K562 (cell line): ENCODE data around the gene BCAS3. TPM values are rescaled to one million over a fixed set of nuclear protein-coding genes. Genes with fewer than 3 reads are reported as not detected.
A peak's percentile ranks its signal among the peaks of the same experiment; 100 is the strongest.
"Not testable (repeated sequence)": the region's sequence is repeated elsewhere in the genome, so short reads cannot be mapped to it uniquely, and the experiment has no call there.

ENCODE experiments used
- ATAC-seq: fragments of 200-7000 bp; cut with Tn5 transposase; 3 replicates; pipeline ENCODE4 v1.9.1; 2020; ENCODE audit warnings: moderate library complexity
- BruUV-seq: library from RNA; stranded (reverse); fragments of 400-500 nt; replicated peaks from 2 replicates; lab custom pipeline; 2021; lab: Mats Ljungman, UMichigan
- CTCF ChIA-PET: fragments of 300-600 bp; formaldehyde crosslinking; extraction: SDS; loops from one replicate; lab custom pipeline; 2021; ENCODE audit warnings: low intra/inter-chr PET ratio; lab: Yijun Ruan, JAX
- POLR2A ChIA-PET: fragments of 300-600, 350-650 bp; sonication (Branson Sonifier 250); formaldehyde crosslinking; extraction: SDS; loops from one replicate; lab custom pipeline; 2021; ENCODE audit warnings: antibody characterized with exemption, inconsistent platforms; lab: Yijun Ruan, JAX
- DNase-seq, 4 experiments: peaks; one replicate each; pipeline versions ENCODE4 v3.0.0 to v3.0.0-alpha.2; 2011 to 2018; ENCODE audit warnings: low spot score in 3 of 4, mixed read lengths in 3 of 4; ENCODE audit errors: extremely low read depth in 1 of 4
- FAIRE-seq: peaks from 2 replicates; lab custom pipeline; 2011; peaks lifted over from hg19 to GRCh38; lab: Jason Lieb, UNC
- H2AFZ ChIP-seq: 2 replicates; pipeline ENCODE4 v1.6.0; 2011; ENCODE audit warnings: low read depth, low read length, control low read depth, inconsistent platforms
- H3K27ac ChIP-seq: fragments of 200-600 bp; 3 replicates; pipeline ENCODE4 v1.8.0; 2011; ENCODE audit warnings: low read depth, mild to moderate bottlenecking, control low read depth, inconsistent platforms, low read length, moderate library complexity, mixed read lengths; ENCODE audit errors: extremely low read depth
- H3K27me3 ChIP-seq, 2 experiments: fragments of 300-600 bp in 1 of 2; 2 replicates in 1 of 2; 3 replicates in 1 of 2; pipeline versions ENCODE4 v1.6.0 to v1.8.0; 2011; ENCODE audit warnings: inconsistent platforms in 2 of 2, low read length in 2 of 2, mild to moderate bottlenecking in 1 of 2, mixed read lengths in 1 of 2, moderate library complexity in 1 of 2; ENCODE audit not compliant: control insufficient read depth in 2 of 2, insufficient read depth in 2 of 2
- H3K36me3 ChIP-seq: fragments of 300-600 bp; 3 replicates; pipeline ENCODE4 v1.8.0; 2011; ENCODE audit warnings: mild to moderate bottlenecking, low read length, inconsistent platforms; ENCODE audit not compliant: control insufficient read depth, insufficient read depth
- H3K4me1 ChIP-seq, 2 experiments: fragments of 200-600 bp in 1 of 2; replicated peaks in 1 of 2; 2 replicates in 1 of 2; 3 replicates in 1 of 2; pipeline versions ENCODE4 v1.5.1 to v1.8.0; 2011; ENCODE audit warnings: inconsistent platforms in 2 of 2, low read length in 2 of 2, mild to moderate bottlenecking in 1 of 2, mixed read lengths in 1 of 2, moderate library complexity in 1 of 2; ENCODE audit not compliant: control insufficient read depth in 2 of 2, insufficient read depth in 2 of 2
- H3K4me2 ChIP-seq: 2 replicates; pipeline ENCODE4 v1.6.1; 2011; ENCODE audit warnings: low read length, control low read depth, inconsistent platforms, mixed read lengths; ENCODE audit not compliant: insufficient read depth
- H3K4me3 ChIP-seq: fragments of 200-600 bp; sonication (generic), shearing (Covaris generic); 2 replicates; pipeline ENCODE4 v1.5.1; 2016; ENCODE audit warnings: control low read depth, inconsistent platforms
- H3K79me2 ChIP-seq: fragments of 200-600 bp; 3 replicates; pipeline ENCODE4 v1.8.0; 2011; ENCODE audit warnings: low read length, inconsistent platforms; ENCODE audit not compliant: control insufficient read depth, insufficient read depth
- H3K9ac ChIP-seq, 2 experiments: 2 replicates each; pipeline versions ENCODE4 v1.6.0 to v1.6.1; 2011; ENCODE audit warnings: low read depth in 2 of 2, low read length in 2 of 2, control low read depth in 1 of 2, inconsistent platforms in 1 of 2, mild to moderate bottlenecking in 1 of 2, mixed read lengths in 1 of 2; ENCODE audit not compliant: insufficient read depth in 1 of 2
- H3K9me1 ChIP-seq: one replicate; pipeline ENCODE4 v1.6.0; 2011; ENCODE audit warnings: inconsistent platforms, mild to moderate bottlenecking, low read length, moderate library complexity; ENCODE audit not compliant: control insufficient read depth, insufficient read depth
- H3K9me3 ChIP-seq: replicated peaks from 2 replicates; pipeline ENCODE4 v1.5.1; 2011; ENCODE audit warnings: low read depth, low read length, inconsistent platforms; ENCODE audit not compliant: control insufficient read depth, insufficient read depth
- H4K20me1 ChIP-seq: replicated peaks from 2 replicates; pipeline ENCODE4 v1.6.1; 2011; ENCODE audit warnings: low read length, inconsistent platforms, mixed read lengths; ENCODE audit not compliant: control insufficient read depth, insufficient read depth
- CSDE1 ChIP-seq, 2 experiments: fragments of 450-650 bp; IDR thresholded peaks; 2 replicates each; pipeline ENCODE4 v1.6.1; 2016; ENCODE audit warnings: mild to moderate bottlenecking in 1 of 2
- ELK3 ChIP-seq: fragments of 450-650 bp; formaldehyde crosslinking; IDR thresholded peaks from 2 replicates; pipeline ENCODE4 v1.4.0; 2020; ENCODE audit warnings: mild to moderate bottlenecking
- MEF2A ChIP-seq: IDR thresholded peaks from 2 replicates; pipeline ENCODE4 v1.6.1; 2011; ENCODE audit warnings: low read depth, mild to moderate bottlenecking, low read length, moderate library complexity; ENCODE audit not compliant: control insufficient read depth
- NR2C2 ChIP-seq, 2 experiments: fragments of 200-800 bp in 1 of 2; sonication (Bioruptor generic) in 1 of 2; sonication (generic) in 1 of 2; formaldehyde crosslinking in 1 of 2; IDR thresholded peaks; 2 replicates each; pipeline versions ENCODE4 v1.6.1 to v1.8.0; 2016 to 2022; ENCODE audit warnings: mild to moderate bottlenecking in 1 of 2, missing compliant biosample characterization in 1 of 2, missing genetic modification characterization in 1 of 2, missing genetic modification reagents in 1 of 2
- NUFIP1 ChIP-seq: fragments of 450-650 bp; IDR thresholded peaks from 2 replicates; pipeline ENCODE4 v1.6.1; 2018; ENCODE audit not compliant: partially characterized antibody
- RREB1 ChIP-seq: fragments of 250-450 bp; sonication (Bioruptor Pico); IDR thresholded peaks from 2 replicates; pipeline ENCODE4 v1.4.0; 2020
- ZBTB8A ChIP-seq: fragments of 450-650 bp; IDR thresholded peaks from 2 replicates; pipeline ENCODE4 v1.6.1; 2018; ENCODE audit warnings: mild to moderate bottlenecking, moderate library complexity; ENCODE audit not compliant: partially characterized antibody
- ZNF146 ChIP-seq: IDR thresholded peaks from one replicate; pipeline ENCODE4 v1.6.1; 2018; ENCODE audit warnings: missing compliant biosample characterization; ENCODE audit not compliant: unreplicated experiment
- ZNF431 ChIP-seq: sonication (generic); formaldehyde crosslinking; IDR thresholded peaks from 2 replicates; pipeline ENCODE4 v1.8.0; 2022; ENCODE audit warnings: mild to moderate bottlenecking, missing genetic modification reagents
- WGBS: fragments of 100-300 bp; shearing (Covaris generic); methylation state at CpG from one replicate; pipeline ENCODE4 v1.1.6; 2016; ENCODE audit warnings: low coverage, mixed read lengths; ENCODE audit not compliant: insufficient coverage; ENCODE audit errors: missing lambda C conversion rate; 5-methylcytosine and 5-hydroxymethylcytosine counted together
- in situ Hi-C: fragments of 300-500 bp; cut with MboI; formaldehyde crosslinking; loops from 4 replicates; pipeline ENCODE4 v1.15.0; 2018; ENCODE audit warnings: inconsistent platforms, mixed read lengths
- intact Hi-C: fragments of 100-400 bp; cut with micrococcal nuclease; formaldehyde crosslinking; loops from 2 replicates; pipeline ENCODE4 v1.14.2; 2022
- polyA plus RNA-seq, 8 experiments: library from polyadenylated mRNA; depleted of rRNA in 4 of 8; stranded (reverse) in 5 of 8; unstranded in 3 of 8; fragments of >200 nt; fragmentation: Nextera tagmentation in 2 of 8; fragmentation: Illumina TruSeq in 1 of 8; extraction: Ambion mirVana in 2 of 8; extraction: Trizol in 1 of 8; gene quantifications; 2 replicates each; pipeline versions ENCODE4 v1.2.1 to v1.2.3, GENCODE V29; 2011 to 2014; ENCODE audit warnings: inconsistent platforms in 1 of 8, missing spikeins in 1 of 8
- total RNA-seq, 7 experiments: library from RNA; depleted of rRNA in 6 of 7; stranded (reverse); fragments of >200 nt in 6 of 7; fragmentation: Illumina TruSeq in 2 of 7; extraction: Trizol in 2 of 7; gene quantifications; 2 replicates each; pipeline versions ENCODE4 v1.2.1 to v1.2.3, GENCODE V29; 2011 to 2021; ENCODE audit warnings: low replicate concordance in 1 of 7

Gene BCAS3
- total and polyA plus RNA-seq, 9 of the 15 experiments (the other 6 are each of a cell fraction or from before 2014, with no cell fraction given) = 1.9 to 5.5 (median 3.5) TPM

- H3K9ac ChIP-seq, H3K9me1 ChIP-seq, BruUV-seq, ATAC-seq, H3K4me1 ChIP-seq, H3K79me2 ChIP-seq, intact Hi-C loops, H3K36me3 ChIP-seq, H3K27me3 ChIP-seq, H2AFZ ChIP-seq, H4K20me1 ChIP-seq, POLR2A ChIA-PET, DNase-seq, in situ Hi-C loops, H3K4me3 ChIP-seq, CTCF ChIA-PET, H3K27ac ChIP-seq, H3K9me3 ChIP-seq, FAIRE-seq, H3K4me2 ChIP-seq: not testable (repeated sequence)
- TF ChIP-seq ZNF146 (CRISPR knock-in tag) = peak; percentile 81
- WGBS = 6% methylated on average over 1 of the region's 3 CpGs
These were observed 328.3 kb downstream of the BCAS3 start for GRCh38 chr17:61005958-61006357.

- ChIA-PET POLR2A (no interaction called here), CTCF (no interaction called here)
- Histone ChIP-seq H3K9me1 (no peaks in the 10 kb centered on the region), H2AFZ (no peak overlapping the region), H3K4me1 (no peaks in the 10 kb centered on the region), H3K79me2 (no peaks in the 10 kb centered on the region), H3K9ac (no peak overlapping the region), H3K4me2 (no peak overlapping the region), H3K9me3 (no peaks in the 10 kb centered on the region), H3K4me3 (no peak overlapping the region), H4K20me1 (no peaks in the 10 kb centered on the region), H3K27ac (no peak overlapping the region), H3K27me3 (no peaks in the 10 kb centered on the region; a peak in 1 of 5 replicates), H3K36me3 (no peaks in the 10 kb centered on the region)
- BruUV-seq = no TSS peak
- ATAC-seq = no peak
- WGBS = 0% methylated on average over 3 of the region's 3 CpGs
- intact Hi-C loops = no loop called here
- in situ Hi-C loops = no loop called here
- no peak for DNase-seq
- no peak for FAIRE-seq
- TF ChIP-seq MEF2A = no peak
- TF ChIP-seq RREB1 = no peak
- TF ChIP-seq NR2C2 (CRISPR knock-in tag; IDR thresholded peaks at IDR 0.05) = no peak
- no peak for TF ChIP-seq NR2C2 (tag; IDR thresholded peaks at IDR 0.05)
- TF ChIP-seq ELK3 = no peak
- TF ChIP-seq NUFIP1 = no peak
- no peak for TF ChIP-seq ZBTB8A
- no peak for TF ChIP-seq ZNF431
- no peak for TF ChIP-seq CSDE1 (IDR thresholded peaks at IDR 0.05)
These were observed 330.3 kb downstream of the BCAS3 start for GRCh38 chr17:61007980-61008379.
